GM10847 (cell line): ENCODE measurements around the gene CAMP.

Source experiments
- POLR2A ChIP-seq: IDR thresholded peaks from 2 replicates; pipeline ENCODE4 v1.6.1; 2011; ENCODE audit not compliant: insufficient read length; ENCODE audit errors: extremely low read depth

CAMP gene

GRCh38 chr3:48222616-48223513 is at the start of gene CAMP:
Gene CAMP, plus strand, starts transcription at chr3:48223495. Its CDS starts 17 bp downstream, at chr3:48223512.
- no peak for TF ChIP-seq POLR2A

GRCh38 chr3:48178072-48178471 is 45.2 kb upstream of the CAMP start:
- no peak for TF ChIP-seq POLR2A

GRCh38 chr3:48180021-48180420 is 43.3 kb upstream of the CAMP start:
- no peak for TF ChIP-seq POLR2A

GRCh38 chr3:48180531-48181253 is 42.6 kb upstream of the CAMP start:
- no peak for TF ChIP-seq POLR2A

- no peak for TF ChIP-seq POLR2A
These were observed 39.0 kb upstream of the CAMP start for GRCh38 chr3:48184299-48184698.

- TF ChIP-seq POLR2A: no peak
These were observed 38.2 kb upstream of the CAMP start for GRCh38 chr3:48185129-48185528.

- no peak for TF ChIP-seq POLR2A
These were observed 36.5 kb upstream of the CAMP start for GRCh38 chr3:48186631-48187300.

- no peak for TF ChIP-seq POLR2A
These were observed 36.1 kb upstream of the CAMP start for GRCh38 chr3:48187301-48187578.

GRCh38 chr3:48187579-48188265 is 35.6 kb upstream of the CAMP start:
- no peak for TF ChIP-seq POLR2A

- TF ChIP-seq POLR2A: peak; percentile 67
These were observed 34.8 kb upstream of the CAMP start, which contains the start of gene CDC25A for GRCh38 chr3:48188266-48189201. Gene CDC25A, minus strand, starts transcription at chr3:48188417. Its CDS starts 470 bp downstream, at chr3:48187947.

GRCh38 chr3:48189321-48189720 is 34.0 kb upstream of the CAMP start:
- no peak for TF ChIP-seq POLR2A

GRCh38 chr3:48190911-48191310 is 32.4 kb upstream of the CAMP start:
- no peak for TF ChIP-seq POLR2A

- no peak for TF ChIP-seq POLR2A
These were observed 28.7 kb upstream of the CAMP start for GRCh38 chr3:48194446-48195071.

GRCh38 chr3:48196611-48197010 is 26.7 kb upstream of the CAMP start:
- TF ChIP-seq POLR2A: no peak
